Caco-2 (cell line): ENCODE results near the gene MEGF8. TPM values are rescaled to one million over a fixed set of nuclear protein-coding genes. Genes with fewer than 3 reads are reported as not detected.

Source experiments
- BruUV-seq: library from RNA; stranded (reverse); fragments of 400-500 nt; replicated peaks from 2 replicates; lab custom pipeline; 2021; lab: Mats Ljungman, UMichigan
- CTCF ChIA-PET: fragments of 300-600 bp; sonication (Branson Sonifier 250); formaldehyde crosslinking; loops from one replicate; lab custom pipeline; 2022; ENCODE audit warnings: antibody characterized with exemption; lab: Charles Lee
- POLR2A ChIA-PET: fragments of 300-600 bp; sonication (Branson Sonifier 250); formaldehyde crosslinking; loops from one replicate; lab custom pipeline; 2022; ENCODE audit warnings: antibody characterized with exemption; lab: Charles Lee
- DNase-seq, 2 experiments: peaks; one replicate each; pipeline versions ENCODE4 v3.0.0 to v3.0.0-alpha.2; 2020 to 2022
- H3K27me3 ChIP-seq: replicated peaks from 2 replicates; pipeline ENCODE4 v1.6.0; 2011; ENCODE audit warnings: low read length; ENCODE audit not compliant: control insufficient read depth, insufficient read depth
- H3K36me3 ChIP-seq: 2 replicates; pipeline ENCODE4 v1.5.1; 2011; ENCODE audit warnings: low read length; ENCODE audit not compliant: control insufficient read depth, insufficient read depth
- H3K4me1 ChIP-seq: fragments of 250-450 bp; sonication (Bioruptor Pico); 2 replicates; pipeline ENCODE4 v1.5.1; 2020; ENCODE audit warnings: mild to moderate bottlenecking
- H3K4me3 ChIP-seq: 2 replicates; pipeline ENCODE4 v1.5.1; 2011; ENCODE audit warnings: low read depth, mild to moderate bottlenecking, control low read depth, low read length
- H3K9me3 ChIP-seq: fragments of 250-450 bp; sonication (Bioruptor Pico); 2 replicates; pipeline ENCODE4 v1.5.1; 2020; ENCODE audit warnings: mild to moderate bottlenecking, moderate library complexity
- H3K27ac Mint-ChIP-seq: one replicate; pipeline ENCODE4 v1.8.0; 2022; ENCODE audit warnings: mixed read lengths; ENCODE audit not compliant: unreplicated experiment
- H3K27me3 Mint-ChIP-seq: one replicate; pipeline ENCODE4 v1.8.0; 2022; ENCODE audit warnings: mixed read lengths; ENCODE audit not compliant: insufficient read depth, unreplicated experiment
- H3K36me3 Mint-ChIP-seq: one replicate; pipeline ENCODE4 v1.8.0; 2022; ENCODE audit warnings: mild to moderate bottlenecking, mixed read lengths; ENCODE audit not compliant: insufficient read depth, unreplicated experiment
- H3K4me1 Mint-ChIP-seq: one replicate; pipeline ENCODE4 v1.8.0; 2022; ENCODE audit warnings: low read depth, mixed read lengths; ENCODE audit not compliant: unreplicated experiment
- H3K4me3 Mint-ChIP-seq: one replicate; pipeline ENCODE4 v1.8.0; 2022; ENCODE audit warnings: mild to moderate bottlenecking, moderate library complexity, mixed read lengths; ENCODE audit not compliant: unreplicated experiment
- H3K9me3 Mint-ChIP-seq: one replicate; pipeline ENCODE4 v1.8.0; 2022; ENCODE audit warnings: mixed read lengths; ENCODE audit not compliant: unreplicated experiment
- CTCF ChIP-seq, 2 experiments: fragments of 200-600 bp in 1 of 2; IDR thresholded peaks; 1 replicate in 1 of 2; 2 replicates in 1 of 2; pipeline versions ENCODE4 v1.5.1 to v1.8.0; 2011 to 2022; ENCODE audit warnings: antibody characterized with exemption in 1 of 2, control low read depth in 1 of 2, inconsistent platforms in 1 of 2, low read depth in 1 of 2, low read length in 1 of 2, mild to moderate bottlenecking in 1 of 2, moderate library complexity in 1 of 2; ENCODE audit not compliant: insufficient read depth in 1 of 2, severe bottlenecking in 1 of 2, unreplicated experiment in 1 of 2
- intact Hi-C: fragments of 100-400 bp; cut with micrococcal nuclease; formaldehyde crosslinking; loops from one replicate; pipeline ENCODE4 v1.10.0; 2022; ENCODE audit not compliant: unreplicated experiment
- total RNA-seq: library from RNA; stranded (reverse); gene quantifications from 2 replicates; pipeline ENCODE4 v1.2.3, GENCODE V29; 2022

MEGF8 gene
- total RNA-seq, 1 experiment from 2014 or later = 17.9 TPM

- CTCF ChIA-PET = interaction anchor here (0.5 kb wide), 1 partner anchor 44 kb away, joined by 3 read pairs; no protein-coding TSS in a partner anchor
These were observed 699 bp downstream of the MEGF8 start for GRCh38 chr19:42325896-42326771.

DNA sequence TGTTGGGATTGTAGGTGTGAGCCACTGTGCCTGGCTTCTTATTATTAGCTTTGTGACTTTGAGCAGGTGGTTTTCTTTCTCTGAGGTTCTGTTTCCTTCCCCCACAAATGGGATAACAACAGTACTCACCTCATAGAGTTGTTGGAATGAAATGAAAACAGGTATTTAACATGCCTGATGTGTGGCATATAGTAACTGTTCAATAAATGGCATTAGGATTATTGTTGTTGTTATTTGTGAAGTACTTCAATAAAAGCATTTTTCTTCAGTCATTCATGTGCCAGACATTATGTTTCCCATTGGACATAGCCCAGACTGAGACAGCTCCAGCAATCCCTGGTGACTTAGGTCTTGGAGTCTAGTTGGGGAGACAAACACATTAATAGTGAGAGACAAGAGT lies 1.5 kb downstream of the MEGF8 start:
- BruUV-seq = no TSS peak
- Histone ChIP-seq H3K4me1 (no peaks in the 10 kb centered on the region; the same call in 1 of the 2 replicates), H3K4me3 (no peak overlapping the region), H3K27me3 (no peaks in the 10 kb centered on the region), H3K36me3 (no peaks in the 10 kb centered on the region), H3K9me3 (no peaks in the 10 kb centered on the region)
- Mint-ChIP-seq H3K27me3 (no peaks in the 10 kb centered on the region), H3K27ac (no peak overlapping the region), H3K4me3 (peak overlapping the region; percentile 89), H3K4me1 (peaks cover 17% of the 10 kb centered on the region), H3K36me3 (no peaks in the 10 kb centered on the region), H3K9me3 (no peaks in the 10 kb centered on the region)
- CTCF ChIA-PET = interaction anchor here (0.5 kb wide), 1 partner anchor 45 kb away, joined by 3 read pairs; no protein-coding TSS in a partner anchor
- no peak for TF ChIP-seq CTCF (IDR thresholded peaks at IDR 0.05; ENCODE audit: insufficient read depth in 1 of 2, low read depth in 1 of 2, low read length in 1 of 2, severe bottlenecking in 1 of 2, unreplicated experiment in 1 of 2)
- no peak for DNase-seq
- POLR2A ChIA-PET = no interaction called here
- intact Hi-C loops = no loop called here

More at GRCh38 chr19:42325896-42326771, 699 bp downstream of the MEGF8 start:
- peak in 1 of 2 experiments; percentile 49 for DNase-seq
- TF ChIP-seq CTCF (IDR thresholded peaks at IDR 0.05; ENCODE audit: insufficient read depth in 1 of 2, low read depth in 1 of 2, low read length in 1 of 2, severe bottlenecking in 1 of 2, unreplicated experiment in 1 of 2) = peak in 1 of 2 experiments; percentile 26
- Mint-ChIP-seq H3K36me3 (no peaks in the 10 kb centered on the region), H3K4me1 (peaks cover 17% of the 10 kb centered on the region), H3K27ac (peak overlapping the region; percentile 72), H3K4me3 (peak overlapping the region; percentile 89), H3K27me3 (peaks cover 3% of the 10 kb centered on the region), H3K9me3 (no peaks in the 10 kb centered on the region)
- H3K27me3 ChIP-seq = no peaks in the 10 kb centered on the region
- no peaks in the 10 kb centered on the region for H3K9me3 ChIP-seq
- no peaks in the 10 kb centered on the region for H3K36me3 ChIP-seq
- POLR2A ChIA-PET = no interaction called here
- no peaks in the 10 kb centered on the region; the same call in 1 of the 2 replicates for H3K4me1 ChIP-seq
- intact Hi-C loops = loop anchor here (1.0 kb wide), 5 partner anchors 24 to 218 kb away; partner anchors contain the start of genes PAFAH1B3 and PRR19
- BruUV-seq = TSS peak; percentile 65
- H3K4me3 ChIP-seq = peak overlapping the region; percentile 71

- Mint-ChIP-seq H3K4me3 (peak overlapping the region; percentile 89), H3K4me1 (peaks cover 17% of the 10 kb centered on the region), H3K9me3 (no peaks in the 10 kb centered on the region), H3K27me3 (no peaks in the 10 kb centered on the region), H3K27ac (no peak overlapping the region), H3K36me3 (no peaks in the 10 kb centered on the region)
- Histone ChIP-seq H3K9me3 (no peaks in the 10 kb centered on the region), H3K27me3 (no peaks in the 10 kb centered on the region), H3K36me3 (no peaks in the 10 kb centered on the region), H3K4me1 (no peaks in the 10 kb centered on the region; the same call in 1 of the 2 replicates), H3K4me3 (no peak overlapping the region)
- no peak for TF ChIP-seq CTCF (IDR thresholded peaks at IDR 0.05; ENCODE audit: insufficient read depth in 1 of 2, low read depth in 1 of 2, low read length in 1 of 2, severe bottlenecking in 1 of 2, unreplicated experiment in 1 of 2)
- POLR2A ChIA-PET = no interaction called here
- no peak for DNase-seq
- CTCF ChIA-PET = no interaction called here
- intact Hi-C loops = no loop called here
- BruUV-seq = no TSS peak
These were observed 1.9 kb downstream of the MEGF8 start for GRCh38 chr19:42327381-42327780.
